ENCODE data around the gene CADM1. TPM values are rescaled to one million over a fixed set of nuclear protein-coding genes. Genes with fewer than 3 reads are reported as not detected.
A peak's percentile ranks its signal among the peaks of the same experiment; 100 is the strongest.

The CADM1 gene
- total and polyA plus RNA-seq, 9 of the 15 experiments (the other 6 are each of a cell fraction or from before 2014, with no cell fraction given), result 0.42 TPM; not detected in 8

DNA sequence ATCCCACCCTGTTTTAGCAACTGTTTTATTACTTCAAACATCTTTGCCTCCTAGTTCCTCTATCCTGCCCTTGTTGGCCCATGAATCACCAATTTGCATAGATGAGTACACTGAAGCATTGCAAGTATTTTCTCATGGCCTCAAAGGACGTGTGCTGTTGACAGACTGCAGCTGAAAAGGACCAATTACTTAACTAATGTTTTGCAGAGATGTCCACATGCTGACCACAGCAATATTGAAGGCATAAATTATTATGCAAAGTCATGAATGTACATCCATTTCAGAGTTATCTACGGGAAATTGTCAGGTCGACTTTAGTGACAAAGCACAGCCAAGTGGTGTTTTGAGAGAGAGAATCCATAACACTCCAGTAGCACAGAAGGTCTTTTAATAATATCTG is 64.8 kb downstream of the CADM1 start:
- Histone ChIP-seq H3K27me3 (ENCODE audit: control insufficient read depth in 2 of 2, insufficient read depth in 2 of 2, low read length in 2 of 2) (no peaks in the 10 kb centered on the region), H3K79me2 (ENCODE audit: control insufficient read depth, insufficient read depth, low read length) (no peaks in the 10 kb centered on the region), H3K4me2 (ENCODE audit: insufficient read depth, low read length) (no peak overlapping the region), H3K36me3 (ENCODE audit: control insufficient read depth, insufficient read depth, low read length) (no peaks in the 10 kb centered on the region), H3K9me1 (ENCODE audit: control insufficient read depth, insufficient read depth, low read length) (no peaks in the 10 kb centered on the region), H2AFZ (ENCODE audit: low read depth, low read length) (no peak overlapping the region), H3K9me3 (replicated peaks; ENCODE audit: control insufficient read depth, insufficient read depth, low read depth, low read length) (no peaks in the 10 kb centered on the region), H3K4me3 (no peak overlapping the region), H3K9ac (ENCODE audit: insufficient read depth in 1 of 2, low read depth in 2 of 2, low read length in 2 of 2) (no peak overlapping the region), H4K20me1 (replicated peaks; ENCODE audit: control insufficient read depth, insufficient read depth, low read length) (no peaks in the 10 kb centered on the region), H3K4me1 (replicated peaks in 1 of 2; ENCODE audit: control insufficient read depth in 2 of 2, insufficient read depth in 2 of 2, low read length in 2 of 2) (no peaks in the 10 kb centered on the region), H3K27ac (ENCODE audit: extremely low read depth, low read depth, low read length) (no peak overlapping the region)
- in situ Hi-C loops (cut with MboI), result no loop called here
- WGBS (ENCODE audit: insufficient coverage, low coverage, missing lambda C conversion rate), result 0% methylated on average over 3 of the region's 3 CpGs
- ChIA-PET POLR2A (no interaction called here), CTCF (ENCODE audit: low intra/inter-chr PET ratio) (no interaction called here)
- DNase-seq (ENCODE audit: extremely low read depth in 1 of 4, low spot score in 3 of 4) (no peak), FAIRE-seq (no peak), ATAC-seq (no peak)
- no TSS peak for BruUV-seq (replicated peaks)
- intact Hi-C loops (cut with micrococcal nuclease), result no loop called here
- TF ChIP-seq ZNF316 (IDR thresholded peaks at IDR 0.05) (peak; percentile 7; the same call in 1 of the 2 replicates), ZNF3 (CRISPR knock-in tag; IDR thresholded peaks at IDR 0.05) (no peak)

- ATAC-seq (no peak), FAIRE-seq (no peak), DNase-seq (ENCODE audit: extremely low read depth in 1 of 4, low spot score in 3 of 4) (no peak)
- Histone ChIP-seq H2AFZ (ENCODE audit: low read depth, low read length) (no peak overlapping the region), H3K36me3 (ENCODE audit: control insufficient read depth, insufficient read depth, low read length) (no peaks in the 10 kb centered on the region), H3K27ac (ENCODE audit: extremely low read depth, low read depth, low read length) (no peak overlapping the region), H3K79me2 (ENCODE audit: control insufficient read depth, insufficient read depth, low read length) (no peaks in the 10 kb centered on the region), H3K9ac (ENCODE audit: insufficient read depth in 1 of 2, low read depth in 2 of 2, low read length in 2 of 2) (no peak overlapping the region), H3K4me3 (no peak overlapping the region), H3K4me1 (replicated peaks in 1 of 2; ENCODE audit: control insufficient read depth in 2 of 2, insufficient read depth in 2 of 2, low read length in 2 of 2) (no peaks in the 10 kb centered on the region), H3K4me2 (ENCODE audit: insufficient read depth, low read length) (no peak overlapping the region), H3K27me3 (ENCODE audit: control insufficient read depth in 2 of 2, insufficient read depth in 2 of 2, low read length in 2 of 2) (no peaks in the 10 kb centered on the region), H4K20me1 (replicated peaks; ENCODE audit: control insufficient read depth, insufficient read depth, low read length) (no peaks in the 10 kb centered on the region), H3K9me1 (ENCODE audit: control insufficient read depth, insufficient read depth, low read length) (no peaks in the 10 kb centered on the region), H3K9me3 (replicated peaks; ENCODE audit: control insufficient read depth, insufficient read depth, low read depth, low read length) (no peaks in the 10 kb centered on the region)
- ChIA-PET POLR2A (interaction anchor here (1.3 kb wide), 1 partner anchor 18 kb away, joined by 3 read pairs; no protein-coding TSS in a partner anchor), CTCF (ENCODE audit: low intra/inter-chr PET ratio) (no interaction called here)
- intact Hi-C loops (cut with micrococcal nuclease), result no loop called here
- no TSS peak for BruUV-seq (replicated peaks)
- in situ Hi-C loops (cut with MboI), result no loop called here
- WGBS (ENCODE audit: insufficient coverage, low coverage, missing lambda C conversion rate), result 3% methylated on average over 7 of the region's 7 CpGs
- TF ChIP-seq RBM14 (IDR thresholded peaks at IDR 0.05; ENCODE audit: borderline replicate concordance, insufficient read depth, low read depth, low read length) (no peak), CEBPB (tag; IDR thresholded peaks at IDR 0.05) (no peak), ZNF695 (CRISPR knock-in tag; IDR thresholded peaks at IDR 0.05) (no peak), CREM (IDR thresholded peaks at IDR 0.05; ENCODE audit: low read depth) (no peak), POLR3G (IDR thresholded peaks at IDR 0.05; ENCODE audit: extremely low read depth, insufficient read length, insufficient replicate concordance) (no peak), BMI1 (IDR thresholded peaks at IDR 0.05; ENCODE audit: low read length) (no peak), JUNB (CRISPR knock-in tag; conservative IDR thresholded peaks at IDR 0.05) (no peak)
Measured at GRCh38 chr11:115437902-115438575, 66.2 kb downstream of the CADM1 start.

Measured in K562 (cell line).